ENCODE results near the gene USF2. TPM values are rescaled to one million over a fixed set of nuclear protein-coding genes. Genes with fewer than 3 reads are reported as not detected.

Gene USF2
- total RNA-seq, 1 donor: 50.1 TPM

DNA sequence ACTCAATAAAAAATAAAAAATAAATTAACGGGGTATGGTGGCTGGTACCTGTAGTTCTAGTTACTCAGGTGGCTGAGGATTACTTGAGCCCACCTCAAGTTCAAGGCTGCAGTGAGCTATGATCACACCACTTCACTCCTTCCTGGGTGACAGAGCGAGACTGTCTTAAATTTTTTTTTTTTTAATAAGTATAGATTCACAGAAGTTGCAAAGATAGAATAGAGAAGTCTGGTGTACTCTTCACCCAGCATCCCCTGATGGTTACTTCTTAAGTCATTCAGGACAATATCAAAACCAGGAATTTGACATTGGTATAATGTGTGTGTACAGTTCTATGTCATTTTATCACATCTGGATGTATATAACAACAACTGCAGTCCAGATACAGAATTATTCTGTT, 52.5 kb downstream of the USF2 start:
- TF ChIP-seq, protein P1, sequence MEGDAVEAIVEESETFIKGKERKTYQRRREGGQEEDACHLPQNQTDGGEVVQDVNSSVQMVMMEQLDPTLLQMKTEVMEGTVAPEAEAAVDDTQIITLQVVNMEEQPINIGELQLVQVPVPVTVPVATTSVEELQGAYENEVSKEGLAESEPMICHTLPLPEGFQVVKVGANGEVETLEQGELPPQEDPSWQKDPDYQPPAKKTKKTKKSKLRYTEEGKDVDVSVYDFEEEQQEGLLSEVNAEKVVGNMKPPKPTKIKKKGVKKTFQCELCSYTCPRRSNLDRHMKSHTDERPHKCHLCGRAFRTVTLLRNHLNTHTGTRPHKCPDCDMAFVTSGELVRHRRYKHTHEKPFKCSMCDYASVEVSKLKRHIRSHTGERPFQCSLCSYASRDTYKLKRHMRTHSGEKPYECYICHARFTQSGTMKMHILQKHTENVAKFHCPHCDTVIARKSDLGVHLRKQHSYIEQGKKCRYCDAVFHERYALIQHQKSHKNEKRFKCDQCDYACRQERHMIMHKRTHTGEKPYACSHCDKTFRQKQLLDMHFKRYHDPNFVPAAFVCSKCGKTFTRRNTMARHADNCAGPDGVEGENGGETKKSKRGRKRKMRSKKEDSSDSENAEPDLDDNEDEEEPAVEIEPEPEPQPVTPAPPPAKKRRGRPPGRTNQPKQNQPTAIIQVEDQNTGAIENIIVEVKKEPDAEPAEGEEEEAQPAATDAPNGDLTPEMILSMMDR (IDR thresholded peaks at IDR 0.05; ENCODE audit: insufficient read depth, low read depth, low read length): no peak
- H3K4me3 ChIP-seq (ENCODE audit: low read depth, low read length): no peak overlapping the region
- DNase-seq (ENCODE audit: low read depth): no peak

DNA sequence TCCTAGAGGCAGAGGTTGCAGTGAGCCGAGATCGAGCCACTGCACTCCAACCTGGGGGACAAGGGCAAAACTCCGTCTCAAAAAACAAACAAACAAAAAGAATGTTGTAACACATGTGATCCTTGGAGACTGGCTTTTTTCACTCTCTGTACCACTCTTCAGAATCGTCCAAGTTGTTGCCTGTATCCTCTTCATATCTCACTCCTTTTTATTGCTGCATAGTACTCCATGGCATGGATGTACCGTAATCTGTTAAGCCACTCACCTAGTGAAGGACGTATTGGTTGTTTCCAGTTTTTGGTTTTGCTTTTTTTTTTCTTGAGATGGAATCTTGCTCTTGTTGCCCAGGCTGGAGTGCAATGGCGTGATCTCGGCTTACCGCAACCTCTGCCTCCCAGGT, 53.3 kb downstream of the USF2 start:
- TF ChIP-seq, protein P1 (IDR thresholded peaks at IDR 0.05; ENCODE audit: insufficient read depth, low read depth, low read length): no peak
- DNase-seq (ENCODE audit: low read depth): no peak
- H3K4me3 ChIP-seq (ENCODE audit: low read depth, low read length): no peak overlapping the region

DNA sequence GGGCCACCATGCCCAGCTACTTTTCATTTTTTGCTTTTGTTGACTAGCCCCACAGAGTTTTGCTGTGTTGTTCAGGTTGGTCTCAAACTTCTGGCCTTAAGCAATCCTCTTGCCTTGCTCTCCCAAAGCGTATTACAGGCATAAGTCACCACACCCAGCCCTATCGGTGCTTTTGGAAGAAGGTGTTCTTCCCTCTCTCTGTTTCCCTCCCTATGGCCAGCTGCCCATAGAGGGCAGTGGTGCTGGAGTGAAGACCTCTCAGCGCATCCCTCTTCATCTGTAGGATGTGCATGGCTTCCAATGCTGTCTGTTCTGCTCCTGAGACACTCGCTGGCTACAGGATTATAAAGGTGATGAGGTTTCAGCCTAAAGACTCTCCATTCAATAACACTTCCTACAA, 58.9 kb downstream of the USF2 start:
- DNase-seq (ENCODE audit: low read depth): no peak
- TF ChIP-seq, protein P1 (IDR thresholded peaks at IDR 0.05; ENCODE audit: insufficient read depth, low read depth, low read length): peak; percentile 30
- no peak overlapping the region for H3K4me3 ChIP-seq (ENCODE audit: low read depth, low read length)

DNA sequence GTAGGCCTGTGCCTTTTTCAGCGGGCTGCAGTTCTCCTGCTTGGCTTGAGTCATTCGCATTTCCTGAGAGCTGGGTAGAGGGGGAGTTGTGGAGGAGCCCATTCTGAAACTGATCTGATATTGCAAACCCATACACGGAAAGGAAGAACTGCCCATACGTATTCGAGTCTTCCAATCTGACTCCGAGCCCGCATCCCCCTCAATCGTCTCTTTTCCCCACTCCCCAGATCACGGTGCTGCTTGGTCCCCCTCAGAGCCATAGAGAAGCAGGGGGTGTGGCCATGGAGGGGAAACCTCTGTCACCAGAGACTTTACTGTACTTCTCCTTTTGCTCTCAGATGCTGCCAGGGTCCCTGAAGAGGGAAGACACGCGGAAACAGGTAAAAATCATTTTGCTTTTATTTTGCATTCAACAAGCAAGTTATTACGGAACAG, 60.1 kb downstream of the USF2 start, which contains the start of gene CD22:
Gene CD22, plus strand, starts transcription at position 337 of the 435 bp plus-strand sequence. CDS start 2,854 bp downstream, outside the sequence.
- H3K4me3 ChIP-seq (ENCODE audit: low read depth, low read length): no peak within 1 kb of the TSS
- DNase-seq (ENCODE audit: low read depth): no peak
- TF ChIP-seq, protein P1 (IDR thresholded peaks at IDR 0.05; ENCODE audit: insufficient read depth, low read depth, low read length): no peak

DNA sequence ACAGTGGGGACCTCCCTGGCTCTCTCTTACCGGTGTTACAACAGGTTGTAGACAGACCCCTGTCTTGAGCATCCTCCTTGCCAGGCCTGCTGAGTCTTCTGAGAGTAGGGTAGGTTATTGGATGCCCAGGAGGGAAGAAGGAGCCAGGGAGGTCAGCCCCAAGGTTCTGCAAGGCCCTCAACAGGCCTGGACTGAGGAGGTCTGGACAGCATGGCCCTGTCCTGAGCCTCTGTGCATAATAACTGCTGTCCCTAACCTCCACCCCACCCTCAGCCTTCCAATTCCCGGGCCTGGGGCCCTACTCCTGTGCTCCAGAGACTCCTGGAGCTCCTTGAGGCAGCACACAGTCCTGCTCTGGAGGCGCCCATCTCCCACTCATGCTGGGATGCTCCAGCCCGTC, 60.6 kb downstream of the USF2 start:
- DNase-seq (ENCODE audit: low read depth): no peak
- H3K4me3 ChIP-seq (ENCODE audit: low read depth, low read length): no peak overlapping the region
- TF ChIP-seq, protein P1 (IDR thresholded peaks at IDR 0.05; ENCODE audit: insufficient read depth, low read depth, low read length): no peak

Other genes with a start within 250 kb of the USF2 start
- 2.6 and 3.2 TPM in 2 replicates for gene SCN1B, start 238.5 kb upstream of the USF2 start, total RNA-seq
- not detected in 2 replicates for gene HPN, start 227.2 kb upstream of the USF2 start, total RNA-seq
- gene FXYD3, start 153.1 kb upstream of the USF2 start, total RNA-seq: not detected in 2 replicates
- gene LGI4, start 133.9 kb upstream of the USF2 start, total RNA-seq: not detected in 2 replicates
- 0.32 TPM in 1 of 2 replicates, not detected in the other for gene FXYD1, start 130.1 kb upstream of the USF2 start, total RNA-seq
- under 0.01 TPM in 1 of 2 replicates, not detected in the other for gene FXYD7, start 125.7 kb upstream of the USF2 start, total RNA-seq
- 20.3 and 24.5 TPM in 2 replicates for gene FXYD5, start 114.2 kb upstream of the USF2 start, total RNA-seq
- gene FAM187B, start 40.2 kb upstream of the USF2 start, total RNA-seq: not detected in 2 replicates
- 0.86 and 1.6 TPM in 2 replicates for gene LSR, start 20.0 kb upstream of the USF2 start, total RNA-seq
- not detected in 2 replicates for gene HAMP, start 13.6 kb downstream of the USF2 start, total RNA-seq
- gene MAG, start 23.2 kb downstream of the USF2 start, total RNA-seq: not detected in 2 replicates
- gene CD22, start 60.2 kb downstream of the USF2 start, total RNA-seq: 0.32 TPM in 1 of 2 replicates, not detected in the other
- gene FFAR1, start 78.9 kb downstream of the USF2 start, total RNA-seq: not detected in 2 replicates
- gene FFAR3, start 89.5 kb downstream of the USF2 start, total RNA-seq: not detected in 2 replicates
- gene GPR42, start 102.1 kb downstream of the USF2 start, total RNA-seq: not detected in 2 replicates
- gene FFAR2, start 179.3 kb downstream of the USF2 start, total RNA-seq: not detected in 2 replicates
- not detected in 2 replicates for gene KRTDAP, start 221.5 kb downstream of the USF2 start, total RNA-seq
- 0.97 and 2.2 TPM in 2 replicates for gene DMKN, start 244.7 kb downstream of the USF2 start, total RNA-seq

Data from fibroblast of villous mesenchyme (primary cell).